Stimulated activated CD8-positive, alpha-beta memory T cell treated with anti-CD3 and anti-CD28 coated beads, Interleukin-2, amount 100 ng/mL, for 1 hour (primary cell): ENCODE measurements around the gene ST6GALNAC3.
"Not testable (repeated sequence)": the region's sequence is repeated elsewhere in the genome, so short reads cannot be mapped to it uniquely, and the experiment has no call there.

Experiments used
- DNase-seq, 2 donors: peaks; one replicate each; pipeline ENCODE4 v3.0.0-alpha.2; 2020; ENCODE audit warnings: low read depth in 2 of 2

Gene ST6GALNAC3

GRCh38 chr1:76073481-76073880, 1.1 kb upstream of the ST6GALNAC3 start:
- no peak for DNase-seq

GRCh38 chr1:76075188-76075489, 593 bp downstream of the ST6GALNAC3 start:
- DNase-seq, result no peak

- no peak for DNase-seq
These were observed 1.3 kb downstream of the ST6GALNAC3 start for GRCh38 chr1:76075877-76076276.

GRCh38 chr1:76079475-76080227, 5.1 kb downstream of the ST6GALNAC3 start:
- no peak for DNase-seq

- no peak for DNase-seq
These were observed 6.1 kb downstream of the ST6GALNAC3 start for GRCh38 chr1:76080552-76081079.

- no peak for DNase-seq
These were observed 7.5 kb downstream of the ST6GALNAC3 start for GRCh38 chr1:76082062-76082461.

- DNase-seq, result no peak
These were observed 8.6 kb downstream of the ST6GALNAC3 start for GRCh38 chr1:76083189-76083588.

- DNase-seq, result no peak
These were observed 9.6 kb downstream of the ST6GALNAC3 start for GRCh38 chr1:76084029-76084627.

- no peak for DNase-seq
These were observed 10.1 kb downstream of the ST6GALNAC3 start for GRCh38 chr1:76084685-76085084.

- no peak for DNase-seq
These were observed 11.6 kb downstream of the ST6GALNAC3 start for GRCh38 chr1:76086109-76086508.

- DNase-seq, result no peak
These were observed 12.1 kb downstream of the ST6GALNAC3 start for GRCh38 chr1:76086597-76086996.

GRCh38 chr1:76090283-76091203, 16.0 kb downstream of the ST6GALNAC3 start:
- no peak for DNase-seq

GRCh38 chr1:76092812-76093211, 18.3 kb downstream of the ST6GALNAC3 start:
- no peak for DNase-seq

GRCh38 chr1:76093522-76094312, 19.2 kb downstream of the ST6GALNAC3 start:
- no peak for DNase-seq

GRCh38 chr1:76095802-76096201, 21.3 kb downstream of the ST6GALNAC3 start:
- no peak for DNase-seq

- not testable (repeated sequence) for DNase-seq
These were observed 22.5 kb downstream of the ST6GALNAC3 start for GRCh38 chr1:76097064-76097463.

GRCh38 chr1:76098845-76099244, 24.3 kb downstream of the ST6GALNAC3 start:
- no peak for DNase-seq

- DNase-seq, result no peak
These were observed 27.0 kb downstream of the ST6GALNAC3 start for GRCh38 chr1:76101548-76101947.

GRCh38 chr1:76102046-76102445, 27.5 kb downstream of the ST6GALNAC3 start:
- no peak for DNase-seq

GRCh38 chr1:76103034-76103433, 28.5 kb downstream of the ST6GALNAC3 start:
- DNase-seq, result no peak

- DNase-seq, result no peak
These were observed 30.8 kb downstream of the ST6GALNAC3 start for GRCh38 chr1:76105372-76105771.

GRCh38 chr1:76106251-76106650, 31.7 kb downstream of the ST6GALNAC3 start:
- DNase-seq, result no peak
